SH-SY5Y (cell line): ENCODE results near the gene FAM209A.

ENCODE experiments used
- GATA2 ChIP-seq: IDR thresholded peaks from 2 replicates; pipeline ENCODE4 v1.6.1; 2011; ENCODE audit warnings: mild to moderate bottlenecking, low read depth, low read length
- GATA3 ChIP-seq: IDR thresholded peaks from 2 replicates; pipeline ENCODE4 v1.6.1; 2011; ENCODE audit warnings: low read depth, mild to moderate bottlenecking, low read length, moderate library complexity

- TF ChIP-seq GATA3 (no peak), GATA2 (no peak)
Observed at GRCh38 chr20:56552911-56553629, 28.5 kb downstream of the FAM209A start.
